Measurements from ENCODE around the gene AP2S1. TPM values are rescaled to one million over a fixed set of nuclear protein-coding genes. Genes with fewer than 3 reads are reported as not detected.

Gene AP2S1
- total and polyA plus RNA-seq, 2 of the 8 experiments (the other 6 are each of a cell fraction or from before 2014, with no cell fraction given): 195 to 211 TPM

DNA sequence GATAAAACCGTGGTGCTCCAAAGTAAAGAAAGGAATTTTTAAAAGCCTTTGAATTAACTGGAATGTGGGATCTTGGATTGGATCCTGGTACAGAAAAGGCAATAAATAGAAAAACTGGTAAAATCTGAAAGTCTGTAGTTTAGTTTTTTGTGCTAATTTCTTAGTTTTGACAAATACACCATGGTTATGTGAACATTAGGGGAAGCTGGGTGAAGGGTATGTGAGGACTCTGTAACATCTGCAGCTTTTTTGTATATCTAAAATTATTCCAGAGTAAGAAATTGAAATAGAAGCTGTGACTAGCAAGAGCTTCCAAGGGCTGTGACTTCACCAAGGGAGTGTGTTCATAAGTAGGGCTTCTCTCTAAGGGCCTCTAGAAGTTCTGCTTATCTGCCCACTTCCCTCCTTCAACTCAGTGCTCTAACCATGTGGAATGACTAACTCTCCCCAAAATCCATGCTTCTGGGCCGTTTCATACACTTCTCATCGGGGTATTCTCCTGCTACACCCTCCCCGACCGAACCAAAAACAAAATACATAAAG is 36.7 kb upstream of the AP2S1 start (continued):
- TF ChIP-seq, protein P1, sequence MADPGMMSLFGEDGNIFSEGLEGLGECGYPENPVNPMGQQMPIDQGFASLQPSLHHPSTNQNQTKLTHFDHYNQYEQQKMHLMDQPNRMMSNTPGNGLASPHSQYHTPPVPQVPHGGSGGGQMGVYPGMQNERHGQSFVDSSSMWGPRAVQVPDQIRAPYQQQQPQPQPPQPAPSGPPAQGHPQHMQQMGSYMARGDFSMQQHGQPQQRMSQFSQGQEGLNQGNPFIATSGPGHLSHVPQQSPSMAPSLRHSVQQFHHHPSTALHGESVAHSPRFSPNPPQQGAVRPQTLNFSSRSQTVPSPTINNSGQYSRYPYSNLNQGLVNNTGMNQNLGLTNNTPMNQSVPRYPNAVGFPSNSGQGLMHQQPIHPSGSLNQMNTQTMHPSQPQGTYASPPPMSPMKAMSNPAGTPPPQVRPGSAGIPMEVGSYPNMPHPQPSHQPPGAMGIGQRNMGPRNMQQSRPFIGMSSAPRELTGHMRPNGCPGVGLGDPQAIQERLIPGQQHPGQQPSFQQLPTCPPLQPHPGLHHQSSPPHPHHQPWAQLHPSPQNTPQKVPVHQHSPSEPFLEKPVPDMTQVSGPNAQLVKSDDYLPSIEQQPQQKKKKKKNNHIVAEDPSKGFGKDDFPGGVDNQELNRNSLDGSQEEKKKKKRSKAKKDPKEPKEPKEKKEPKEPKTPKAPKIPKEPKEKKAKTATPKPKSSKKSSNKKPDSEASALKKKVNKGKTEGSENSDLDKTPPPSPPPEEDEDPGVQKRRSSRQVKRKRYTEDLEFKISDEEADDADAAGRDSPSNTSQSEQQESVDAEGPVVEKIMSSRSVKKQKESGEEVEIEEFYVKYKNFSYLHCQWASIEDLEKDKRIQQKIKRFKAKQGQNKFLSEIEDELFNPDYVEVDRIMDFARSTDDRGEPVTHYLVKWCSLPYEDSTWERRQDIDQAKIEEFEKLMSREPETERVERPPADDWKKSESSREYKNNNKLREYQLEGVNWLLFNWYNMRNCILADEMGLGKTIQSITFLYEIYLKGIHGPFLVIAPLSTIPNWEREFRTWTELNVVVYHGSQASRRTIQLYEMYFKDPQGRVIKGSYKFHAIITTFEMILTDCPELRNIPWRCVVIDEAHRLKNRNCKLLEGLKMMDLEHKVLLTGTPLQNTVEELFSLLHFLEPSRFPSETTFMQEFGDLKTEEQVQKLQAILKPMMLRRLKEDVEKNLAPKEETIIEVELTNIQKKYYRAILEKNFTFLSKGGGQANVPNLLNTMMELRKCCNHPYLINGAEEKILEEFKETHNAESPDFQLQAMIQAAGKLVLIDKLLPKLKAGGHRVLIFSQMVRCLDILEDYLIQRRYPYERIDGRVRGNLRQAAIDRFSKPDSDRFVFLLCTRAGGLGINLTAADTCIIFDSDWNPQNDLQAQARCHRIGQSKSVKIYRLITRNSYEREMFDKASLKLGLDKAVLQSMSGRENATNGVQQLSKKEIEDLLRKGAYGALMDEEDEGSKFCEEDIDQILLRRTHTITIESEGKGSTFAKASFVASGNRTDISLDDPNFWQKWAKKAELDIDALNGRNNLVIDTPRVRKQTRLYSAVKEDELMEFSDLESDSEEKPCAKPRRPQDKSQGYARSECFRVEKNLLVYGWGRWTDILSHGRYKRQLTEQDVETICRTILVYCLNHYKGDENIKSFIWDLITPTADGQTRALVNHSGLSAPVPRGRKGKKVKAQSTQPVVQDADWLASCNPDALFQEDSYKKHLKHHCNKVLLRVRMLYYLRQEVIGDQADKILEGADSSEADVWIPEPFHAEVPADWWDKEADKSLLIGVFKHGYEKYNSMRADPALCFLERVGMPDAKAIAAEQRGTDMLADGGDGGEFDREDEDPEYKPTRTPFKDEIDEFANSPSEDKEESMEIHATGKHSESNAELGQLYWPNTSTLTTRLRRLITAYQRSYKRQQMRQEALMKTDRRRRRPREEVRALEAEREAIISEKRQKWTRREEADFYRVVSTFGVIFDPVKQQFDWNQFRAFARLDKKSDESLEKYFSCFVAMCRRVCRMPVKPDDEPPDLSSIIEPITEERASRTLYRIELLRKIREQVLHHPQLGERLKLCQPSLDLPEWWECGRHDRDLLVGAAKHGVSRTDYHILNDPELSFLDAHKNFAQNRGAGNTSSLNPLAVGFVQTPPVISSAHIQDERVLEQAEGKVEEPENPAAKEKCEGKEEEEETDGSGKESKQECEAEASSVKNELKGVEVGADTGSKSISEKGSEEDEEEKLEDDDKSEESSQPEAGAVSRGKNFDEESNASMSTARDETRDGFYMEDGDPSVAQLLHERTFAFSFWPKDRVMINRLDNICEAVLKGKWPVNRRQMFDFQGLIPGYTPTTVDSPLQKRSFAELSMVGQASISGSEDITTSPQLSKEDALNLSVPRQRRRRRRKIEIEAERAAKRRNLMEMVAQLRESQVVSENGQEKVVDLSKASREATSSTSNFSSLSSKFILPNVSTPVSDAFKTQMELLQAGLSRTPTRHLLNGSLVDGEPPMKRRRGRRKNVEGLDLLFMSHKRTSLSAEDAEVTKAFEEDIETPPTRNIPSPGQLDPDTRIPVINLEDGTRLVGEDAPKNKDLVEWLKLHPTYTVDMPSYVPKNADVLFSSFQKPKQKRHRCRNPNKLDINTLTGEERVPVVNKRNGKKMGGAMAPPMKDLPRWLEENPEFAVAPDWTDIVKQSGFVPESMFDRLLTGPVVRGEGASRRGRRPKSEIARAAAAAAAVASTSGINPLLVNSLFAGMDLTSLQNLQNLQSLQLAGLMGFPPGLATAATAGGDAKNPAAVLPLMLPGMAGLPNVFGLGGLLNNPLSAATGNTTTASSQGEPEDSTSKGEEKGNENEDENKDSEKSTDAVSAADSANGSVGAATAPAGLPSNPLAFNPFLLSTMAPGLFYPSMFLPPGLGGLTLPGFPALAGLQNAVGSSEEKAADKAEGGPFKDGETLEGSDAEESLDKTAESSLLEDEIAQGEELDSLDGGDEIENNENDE (IDR thresholded peaks at IDR 0.05; ENCODE audit: insufficient replicate concordance, low read length): no peak
- TF ChIP-seq JUN (IDR thresholded peaks at IDR 0.05; ENCODE audit: low read depth, low read length): no peak
- TF ChIP-seq, protein P2, sequence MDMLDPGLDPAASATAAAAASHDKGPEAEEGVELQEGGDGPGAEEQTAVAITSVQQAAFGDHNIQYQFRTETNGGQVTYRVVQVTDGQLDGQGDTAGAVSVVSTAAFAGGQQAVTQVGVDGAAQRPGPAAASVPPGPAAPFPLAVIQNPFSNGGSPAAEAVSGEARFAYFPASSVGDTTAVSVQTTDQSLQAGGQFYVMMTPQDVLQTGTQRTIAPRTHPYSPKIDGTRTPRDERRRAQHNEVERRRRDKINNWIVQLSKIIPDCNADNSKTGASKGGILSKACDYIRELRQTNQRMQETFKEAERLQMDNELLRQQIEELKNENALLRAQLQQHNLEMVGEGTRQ (IDR thresholded peaks at IDR 0.05; ENCODE audit: low read length): no peak
- no peak for TF ChIP-seq BRCA1 (IDR thresholded peaks at IDR 0.05; ENCODE audit: low read depth, low read length)
- TF ChIP-seq KDM1A (IDR thresholded peaks at IDR 0.05; ENCODE audit: borderline replicate concordance, low read length): no peak
- no peak for TF ChIP-seq RXRA (IDR thresholded peaks at IDR 0.05; ENCODE audit: insufficient read depth, low read depth, low read length)
- TF ChIP-seq CTCF (IDR thresholded peaks at IDR 0.05; ENCODE audit: control extremely low read depth in 1 of 3, insufficient read depth in 1 of 3, low read depth in 1 of 3, low read length in 3 of 3): no peak

Measured in H1 (cell line).